Activated CD8-positive, alpha-beta memory T cell treated with anti-CD3 and anti-CD28 coated beads, Interleukin-2, amount 50 U/mL, for 24 hours (primary cell): Measurements from ENCODE around the gene KRT27.
"Not testable (repeated sequence)": the region's sequence is repeated elsewhere in the genome, so short reads cannot be mapped to it uniquely, and the experiment has no call there.

Experiments used
- DNase-seq: peaks from one replicate; pipeline ENCODE4 v3.0.0-alpha.2; 2020; ENCODE audit errors: extremely low read depth

KRT27 gene

DNA sequence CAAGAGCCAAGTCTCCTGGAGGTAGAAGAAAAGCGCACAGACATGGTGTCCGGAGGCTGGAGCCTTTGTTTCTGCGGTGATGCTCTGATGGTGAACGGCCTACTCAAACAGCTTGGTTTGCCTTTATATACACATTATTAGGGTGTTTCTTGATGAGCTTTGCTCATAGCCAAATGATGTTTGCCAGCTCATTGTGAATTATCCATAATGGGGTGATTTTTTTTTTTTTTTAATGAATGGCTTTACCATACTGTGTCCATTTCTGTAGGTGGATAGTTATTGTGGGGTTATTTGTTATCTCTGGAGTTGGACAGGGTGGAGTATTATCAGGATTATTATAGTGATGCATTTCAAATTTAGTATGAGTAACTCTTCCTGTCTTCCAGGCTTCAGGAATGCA is at the start of gene KRT27:
Gene KRT27 (minus strand): TSS at position 101 of the 400 bp plus-strand sequence. CDS start 57 bp downstream, at position 44.
- no peak for DNase-seq

DNA sequence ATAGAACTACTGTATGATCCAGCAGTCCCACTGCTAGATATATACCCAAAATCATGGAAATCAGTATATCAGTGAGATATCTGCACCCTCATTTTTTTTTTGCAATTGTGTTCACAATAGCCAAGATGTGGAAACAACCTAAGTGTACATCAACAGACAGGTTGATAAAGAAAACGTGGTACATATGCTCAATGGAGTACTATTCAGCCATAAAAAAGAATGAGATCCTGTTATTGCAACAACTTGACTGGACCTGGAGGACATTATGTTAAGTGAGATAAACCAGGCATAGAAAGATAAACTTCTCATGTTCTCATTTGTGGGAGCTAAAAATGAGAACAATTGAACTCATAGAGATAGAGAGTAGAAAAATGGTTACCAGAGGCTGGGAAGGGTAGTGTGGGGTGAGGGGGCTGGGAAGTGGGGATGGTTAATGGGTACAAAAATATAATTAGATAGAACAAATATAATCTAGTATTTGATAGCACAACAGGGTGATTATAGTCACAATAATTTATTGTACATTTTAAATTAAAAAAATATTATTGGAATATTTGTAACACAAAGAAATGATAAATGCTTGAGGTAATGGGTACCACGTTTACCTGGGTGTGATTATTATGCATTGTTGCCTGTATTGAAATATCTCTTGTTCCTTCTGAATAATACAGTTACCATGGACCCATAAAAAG is 47.9 kb upstream of the KRT27 start:
- no peak for DNase-seq

DNA sequence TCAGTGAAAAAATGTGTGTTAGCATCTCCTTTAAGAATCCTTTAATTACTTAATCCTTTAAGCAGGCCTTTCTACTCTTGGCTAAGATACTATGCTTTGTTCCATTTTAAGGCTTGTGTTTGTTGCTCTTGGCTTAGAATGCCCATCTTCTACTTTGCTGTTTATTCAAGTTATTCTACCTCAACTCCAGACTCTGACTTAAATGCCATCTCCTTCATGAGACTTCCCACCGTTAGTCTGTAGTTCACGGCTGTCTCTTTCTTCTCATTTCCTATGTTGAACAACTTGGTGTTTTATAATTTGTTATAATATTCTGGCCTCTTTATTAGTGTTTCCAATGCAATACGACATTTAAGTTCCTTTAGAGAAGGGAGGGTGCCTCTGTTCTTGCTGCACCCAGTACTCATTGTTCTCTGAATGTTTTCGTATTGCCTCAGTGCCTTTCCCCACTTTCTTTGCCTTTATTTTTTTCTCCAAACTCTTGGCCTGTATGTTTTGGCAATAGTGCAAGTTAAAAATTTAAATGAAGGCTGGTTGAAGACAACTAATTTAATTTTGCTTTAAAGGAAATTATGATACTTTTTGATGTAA is 46.2 kb upstream of the KRT27 start:
- no peak for DNase-seq

GRCh38 chr17:40827746-40828453 is 45.5 kb upstream of the KRT27 start:
- no peak for DNase-seq

DNA sequence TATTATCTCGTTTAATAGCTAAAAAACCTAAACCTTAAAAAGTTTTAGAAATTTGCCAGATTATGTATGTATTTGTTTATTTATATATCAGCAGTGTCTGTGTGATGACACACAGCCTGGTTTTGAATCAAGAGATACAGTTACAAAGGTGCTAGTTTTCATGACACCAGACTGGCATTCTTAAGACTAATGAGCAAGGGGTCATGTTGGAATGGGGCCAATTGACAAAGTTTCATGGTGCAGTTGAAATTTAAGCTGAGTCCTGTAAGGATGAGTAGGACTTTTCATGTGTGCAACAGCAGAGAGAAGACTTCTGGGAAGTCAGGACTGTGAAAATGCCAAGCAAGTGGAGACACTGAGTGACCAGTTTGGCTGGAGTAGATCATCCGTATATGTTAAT is 43.2 kb upstream of the KRT27 start:
- DNase-seq = no peak

GRCh38 chr17:40824015-40824832 is 41.9 kb upstream of the KRT27 start:
- no peak for DNase-seq

GRCh38 chr17:40822132-40822812 is 39.9 kb upstream of the KRT27 start, which contains the start of gene KRT10:
KRT10 (minus strand) TSS chr17:40822614; CDS start chr17:40822585, 29 bp downstream.
- DNase-seq = no peak

DNA sequence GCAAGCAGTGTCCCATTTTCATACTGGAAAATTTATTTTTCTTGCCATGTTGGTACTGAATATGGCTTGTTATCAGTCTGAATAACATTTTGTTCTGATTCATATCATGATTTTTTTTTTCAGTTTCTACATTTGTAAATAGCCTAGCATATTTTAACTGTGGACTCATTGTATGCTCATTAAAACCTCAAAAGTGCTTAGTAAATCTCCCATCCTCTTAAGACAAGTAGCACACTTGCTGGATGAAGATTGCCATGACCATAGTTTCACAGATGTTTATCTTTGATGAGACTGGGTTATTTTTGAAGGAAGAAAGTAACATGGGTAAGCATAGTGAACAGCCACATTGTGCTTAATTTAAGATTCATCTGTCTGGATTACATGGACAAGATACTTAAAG is 39.2 kb upstream of the KRT27 start:
- no peak for DNase-seq

- no peak for DNase-seq
Measured at GRCh38 chr17:40820228-40820838, 38.0 kb upstream of the KRT27 start.

- DNase-seq = no peak
Measured at GRCh38 chr17:40819528-40820125, 37.3 kb upstream of the KRT27 start.

DNA sequence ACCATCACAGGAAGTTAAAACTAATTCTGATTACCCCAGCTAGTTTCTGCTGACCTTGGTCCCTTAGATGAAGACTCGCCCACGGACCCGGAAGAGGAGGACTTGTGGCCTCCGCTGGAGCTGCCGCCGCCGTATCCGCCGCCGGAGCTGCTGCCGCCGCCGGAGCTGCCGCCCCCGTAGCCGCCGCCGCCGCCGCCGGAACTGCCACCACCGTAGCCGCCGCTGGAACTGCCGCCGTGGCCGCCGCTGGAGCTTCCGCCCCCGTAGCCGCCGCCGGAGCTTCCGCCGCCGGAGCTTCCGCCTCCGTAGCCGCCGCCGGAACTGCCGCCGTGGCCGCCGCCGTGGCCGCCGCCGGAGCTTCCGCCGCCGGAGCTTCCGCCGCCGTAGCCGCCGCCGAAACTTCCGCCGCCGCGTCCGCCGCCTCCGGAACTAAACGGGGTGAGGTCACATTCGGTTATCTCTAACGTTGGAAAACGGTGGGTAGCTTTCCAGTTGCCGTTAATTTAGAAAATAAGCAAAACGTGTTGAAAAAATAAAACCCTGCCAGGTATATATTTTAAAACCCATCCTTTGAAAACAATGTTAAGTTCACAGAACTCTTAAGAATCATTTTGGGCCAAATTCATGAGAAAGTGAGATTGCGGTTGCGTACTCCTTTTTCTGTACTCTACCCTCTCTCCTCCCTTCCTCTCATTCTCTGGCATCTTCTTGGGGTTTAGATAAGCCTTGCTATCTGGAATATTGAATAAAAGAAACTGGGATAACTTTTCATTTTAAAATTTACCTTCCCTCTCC is 36.6 kb upstream of the KRT27 start:
- DNase-seq = peak; percentile 54

- no peak for DNase-seq
Measured at GRCh38 chr17:40818343-40818732, 36.0 kb upstream of the KRT27 start.

GRCh38 chr17:40817103-40817682 is 34.8 kb upstream of the KRT27 start:
- no peak for DNase-seq

DNA sequence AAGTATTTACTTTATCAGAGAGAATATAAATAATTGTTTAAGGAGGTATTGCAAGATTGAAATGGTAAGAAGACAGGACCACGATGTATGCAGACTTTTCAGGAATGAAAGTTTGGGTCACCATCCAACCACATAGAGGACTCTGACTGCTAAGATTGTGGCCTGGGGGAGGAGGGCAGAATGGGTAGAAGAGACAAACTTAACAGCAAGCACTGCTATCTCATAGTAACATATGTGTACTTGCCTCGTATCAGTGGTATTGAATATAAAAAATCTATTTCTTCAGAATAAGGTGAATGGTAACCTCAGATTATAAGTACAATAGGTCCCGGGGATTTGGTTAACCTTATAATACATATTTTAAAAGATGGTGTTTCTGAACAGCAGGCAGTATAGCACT is 34.2 kb upstream of the KRT27 start:
- no peak for DNase-seq

DNA sequence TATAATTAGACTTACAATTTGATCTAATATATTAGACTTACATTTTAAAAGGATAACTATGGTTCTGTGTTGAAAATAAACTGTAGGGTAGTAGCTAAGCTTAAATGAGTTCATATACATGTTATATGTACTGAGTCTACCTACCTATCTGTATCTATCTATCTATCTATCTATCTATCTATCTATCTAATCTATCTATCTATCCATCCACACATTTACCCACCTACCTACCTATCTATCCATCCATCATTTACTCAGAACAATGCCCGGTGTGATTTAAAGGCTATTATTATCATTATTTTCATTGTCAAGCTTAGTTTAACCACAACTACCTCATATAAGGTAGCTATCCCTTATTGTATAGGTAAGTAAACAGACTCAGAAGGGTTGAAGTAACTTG is 33.0 kb upstream of the KRT27 start:
- no peak for DNase-seq

DNA sequence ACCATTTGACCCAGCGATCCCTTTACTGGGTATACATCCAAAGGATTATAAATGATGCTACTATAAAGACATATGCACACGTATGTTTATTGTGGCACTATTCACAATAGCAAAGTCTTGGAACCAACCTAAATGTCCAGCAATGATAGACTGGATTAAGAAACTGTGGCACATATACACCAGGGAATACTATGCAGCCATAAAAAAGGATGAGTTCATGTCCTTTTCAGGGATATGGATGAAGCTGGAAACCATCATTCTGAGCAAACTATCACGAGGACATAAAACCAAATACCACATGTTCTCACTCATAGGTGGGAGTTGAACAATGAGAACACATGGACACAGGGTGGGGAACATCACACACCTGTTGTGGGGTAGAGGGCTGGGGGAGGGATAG is 32.3 kb upstream of the KRT27 start:
- not testable (repeated sequence) for DNase-seq

- no peak for DNase-seq
Measured at GRCh38 chr17:40813804-40814203, 31.5 kb upstream of the KRT27 start.

DNA sequence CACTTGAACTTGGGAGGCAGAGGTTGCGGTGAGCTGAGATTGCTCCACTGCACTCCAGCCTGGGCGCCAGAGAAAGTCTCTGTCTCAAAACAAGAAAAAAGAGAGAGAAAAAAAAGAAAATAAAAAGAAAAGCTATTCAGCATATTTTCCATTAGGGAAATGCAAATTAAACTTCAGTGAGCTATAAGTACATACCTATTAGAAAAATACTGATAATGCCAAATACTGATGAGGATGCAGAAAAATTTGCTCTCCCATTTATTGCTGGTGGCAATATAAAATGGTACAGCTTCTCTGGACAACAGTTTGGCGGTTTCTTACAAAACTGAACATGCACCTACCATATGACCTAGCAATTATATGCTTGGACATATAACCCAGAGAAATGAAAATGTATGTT is 30.3 kb upstream of the KRT27 start:
- no peak for DNase-seq

DNA sequence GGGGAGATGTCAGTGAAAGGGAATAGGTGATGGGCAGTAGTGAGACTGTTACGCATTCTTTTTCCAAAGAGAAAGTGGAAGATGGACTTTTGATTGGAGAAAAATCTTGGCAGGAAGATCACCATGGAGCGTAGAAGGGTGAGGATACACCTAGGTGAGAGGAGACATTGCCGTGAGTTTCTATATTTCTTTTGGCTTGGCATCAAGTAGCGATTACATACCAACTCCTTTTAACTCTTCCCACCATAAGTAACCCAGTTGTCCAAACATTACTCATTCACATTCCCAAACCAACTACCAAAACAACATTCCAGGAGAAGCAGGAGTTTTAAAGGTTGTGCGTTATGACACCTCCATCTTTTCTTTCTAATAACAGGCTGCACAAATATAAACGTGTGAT is 28.1 kb upstream of the KRT27 start:
- no peak for DNase-seq
